Endodermal cell (in vitro differentiated cells): ENCODE data around the gene POLR3E. TPM values are rescaled to one million over a fixed set of nuclear protein-coding genes. Genes with fewer than 3 reads are reported as not detected.

ENCODE experiments used
- DNase-seq: peaks from one replicate; pipeline ENCODE4 v3.0.0-alpha.2; 2017
- H3K27ac ChIP-seq: 2 replicates; pipeline ENCODE4 v1.5.1; 2013; ENCODE audit warnings: mild to moderate bottlenecking, low read depth, low read length, moderate library complexity
- H3K27me3 ChIP-seq: 2 replicates; pipeline ENCODE4 v1.6.1; 2013; ENCODE audit warnings: mild to moderate bottlenecking, low read length, moderate library complexity; ENCODE audit not compliant: insufficient read depth, control insufficient read depth, poor library complexity, severe bottlenecking
- H3K36me3 ChIP-seq: 2 replicates; pipeline ENCODE4 v1.7.0; 2013; ENCODE audit warnings: mild to moderate bottlenecking, low read length, moderate library complexity; ENCODE audit not compliant: control insufficient read depth, insufficient read depth
- H3K4me1 ChIP-seq: one replicate; pipeline ENCODE4 v1.7.0; 2013; ENCODE audit warnings: low read length; ENCODE audit not compliant: control insufficient read depth, insufficient read depth
- H3K4me3 ChIP-seq: 2 replicates; pipeline ENCODE4 v1.5.1; 2013; ENCODE audit warnings: mild to moderate bottlenecking, low read length, moderate library complexity
- H3K9ac ChIP-seq: 2 replicates; pipeline ENCODE4 v1.6.1; 2013; ENCODE audit warnings: mild to moderate bottlenecking, low read length, moderate library complexity; ENCODE audit not compliant: poor library complexity, severe bottlenecking; ENCODE audit errors: extremely low read depth
- H3K9me3 ChIP-seq: 2 replicates; pipeline ENCODE4 v1.6.1; 2013; ENCODE audit warnings: mild to moderate bottlenecking, low read length, moderate library complexity; ENCODE audit not compliant: control insufficient read depth
- H3K27ac Mint-ChIP-seq: 2 replicates; pipeline ENCODE4 v1.8.0; 2020; ENCODE audit warnings: mixed read lengths
- H3K27me3 Mint-ChIP-seq: 2 replicates; pipeline ENCODE4 v1.8.0; 2021; ENCODE audit warnings: mild to moderate bottlenecking, mixed read lengths; ENCODE audit not compliant: insufficient read depth
- H3K36me3 Mint-ChIP-seq: 2 replicates; pipeline ENCODE4 v1.8.0; 2020; ENCODE audit warnings: low read depth, mixed read lengths
- H3K4me1 Mint-ChIP-seq: 2 replicates; pipeline ENCODE4 v1.8.0; 2020; ENCODE audit warnings: mixed read lengths
- H3K4me3 Mint-ChIP-seq: 2 replicates; pipeline ENCODE4 v1.8.0; 2020; ENCODE audit warnings: mild to moderate bottlenecking, moderate library complexity, mixed read lengths
- H3K9me3 Mint-ChIP-seq: 2 replicates; pipeline ENCODE4 v1.8.0; 2020; ENCODE audit warnings: mild to moderate bottlenecking, mixed read lengths
- WGBS, 2 experiments: methylation state at CpG; one replicate each; pipeline versions ENCODE4 v1.1.5 to v1.1.7; 2013; ENCODE audit warnings: missing lambda C conversion rate in 2 of 2, mixed read lengths in 1 of 2; ENCODE audit not compliant: insufficient coverage in 1 of 2, insufficient read length in 1 of 2; 5-methylcytosine and 5-hydroxymethylcytosine counted together
- total RNA-seq, 2 donors: library from RNA; stranded (reverse); fragmentation: NEBNext Ultra II Directional in 1 of 2; extraction: Animal tissue kit (Norgen Biotek cat#: 25700) in 1 of 2; gene quantifications; 2 replicates in 1 of 2; 3 replicates in 1 of 2; pipeline ENCODE4 v1.2.1, GENCODE V29; 2021
- TF ChIP-seq, protein P1 (sequence below): fragments of 200-600 bp; sonication (generic); conservative IDR thresholded peaks from 2 replicates; pipeline ENCODE4 v1.5.0; 2021; ENCODE audit warnings: antibody characterized with exemption, mild to moderate bottlenecking

The POLR3E gene
- total RNA-seq, 2 donors from 2014 or later = 73.1 to 73.6 TPM

DNA sequence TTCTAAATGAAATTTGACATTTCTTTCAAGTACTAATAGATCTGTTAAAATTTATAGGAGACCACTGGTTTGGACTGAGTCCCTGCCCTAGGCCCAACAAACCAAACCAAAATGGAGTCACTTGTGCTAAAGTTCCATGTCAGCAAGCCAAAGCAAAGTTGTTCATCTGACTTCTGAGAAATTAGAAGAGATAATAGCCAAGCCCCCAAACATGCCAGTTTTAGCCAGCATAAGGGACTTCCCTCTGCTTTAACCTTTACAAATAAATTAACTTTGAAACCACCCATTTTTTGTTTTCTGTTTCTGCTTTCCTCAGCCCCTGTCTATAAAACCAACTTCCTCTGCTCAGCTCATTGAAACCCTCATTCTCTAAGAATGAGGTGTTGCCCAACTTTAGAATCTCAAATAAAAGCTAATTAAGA, 58.3 kb downstream of the POLR3E start:
- Mint-ChIP-seq H3K27me3 (no peaks in the 10 kb centered on the region), H3K9me3 (peaks cover 7% of the 10 kb centered on the region), H3K27ac (no peak overlapping the region), H3K4me3 (no peak overlapping the region), H3K4me1 (peaks cover 33% of the 10 kb centered on the region), H3K36me3 (peaks cover 22% of the 10 kb centered on the region)
- DNase-seq = no peak
- H3K9ac ChIP-seq = no peak overlapping the region
- H3K36me3 ChIP-seq = peaks cover 48% of the 10 kb centered on the region
- H3K27me3 ChIP-seq = no peaks in the 10 kb centered on the region
- peaks cover 6% of the 10 kb centered on the region for H3K9me3 ChIP-seq
- peaks cover 11% of the 10 kb centered on the region for H3K4me1 ChIP-seq
- H3K27ac ChIP-seq = no peak overlapping the region
- no peak overlapping the region for H3K4me3 ChIP-seq
- TF ChIP-seq, protein P1, sequence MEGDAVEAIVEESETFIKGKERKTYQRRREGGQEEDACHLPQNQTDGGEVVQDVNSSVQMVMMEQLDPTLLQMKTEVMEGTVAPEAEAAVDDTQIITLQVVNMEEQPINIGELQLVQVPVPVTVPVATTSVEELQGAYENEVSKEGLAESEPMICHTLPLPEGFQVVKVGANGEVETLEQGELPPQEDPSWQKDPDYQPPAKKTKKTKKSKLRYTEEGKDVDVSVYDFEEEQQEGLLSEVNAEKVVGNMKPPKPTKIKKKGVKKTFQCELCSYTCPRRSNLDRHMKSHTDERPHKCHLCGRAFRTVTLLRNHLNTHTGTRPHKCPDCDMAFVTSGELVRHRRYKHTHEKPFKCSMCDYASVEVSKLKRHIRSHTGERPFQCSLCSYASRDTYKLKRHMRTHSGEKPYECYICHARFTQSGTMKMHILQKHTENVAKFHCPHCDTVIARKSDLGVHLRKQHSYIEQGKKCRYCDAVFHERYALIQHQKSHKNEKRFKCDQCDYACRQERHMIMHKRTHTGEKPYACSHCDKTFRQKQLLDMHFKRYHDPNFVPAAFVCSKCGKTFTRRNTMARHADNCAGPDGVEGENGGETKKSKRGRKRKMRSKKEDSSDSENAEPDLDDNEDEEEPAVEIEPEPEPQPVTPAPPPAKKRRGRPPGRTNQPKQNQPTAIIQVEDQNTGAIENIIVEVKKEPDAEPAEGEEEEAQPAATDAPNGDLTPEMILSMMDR = no peak

DNA sequence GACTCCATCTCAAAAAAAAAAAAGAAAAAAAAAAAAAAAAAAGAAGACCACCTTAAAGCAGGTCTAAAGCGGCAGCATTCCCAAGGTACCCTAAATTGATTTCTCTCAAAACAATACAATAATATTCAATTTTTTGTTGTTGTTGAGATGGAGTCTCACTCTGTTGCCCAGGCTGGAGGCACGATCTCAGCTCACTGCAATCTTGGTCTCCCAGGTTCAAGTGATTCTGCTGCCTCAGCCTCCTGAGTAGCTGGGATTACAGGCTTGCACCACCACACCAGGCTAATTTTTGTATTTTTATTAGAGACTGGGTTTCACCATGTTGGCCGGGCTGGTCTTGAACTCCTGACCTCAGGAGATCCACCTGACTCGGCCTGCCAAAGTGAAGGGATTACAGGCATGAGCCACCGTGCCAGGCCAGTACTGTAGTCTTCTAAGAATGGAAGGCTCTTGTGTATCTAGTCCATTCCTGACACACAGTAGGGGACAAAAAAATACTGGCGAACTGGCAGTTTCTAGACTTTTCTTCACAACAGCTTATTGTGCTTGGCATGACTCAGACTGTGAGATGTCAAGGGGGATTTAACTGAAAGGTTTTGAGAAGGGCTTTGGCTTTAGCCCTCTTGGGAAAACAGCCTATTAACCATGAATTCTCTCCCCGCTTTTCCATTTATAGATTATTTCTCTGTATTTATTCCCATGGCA, 59.9 kb downstream of the POLR3E start:
- H3K36me3 Mint-ChIP-seq = peaks cover 7% of the 10 kb centered on the region
- WGBS, 2 experiments = 95 to 100% methylated on average over 2 to 6 of the region's 7 CpGs
- no peak for DNase-seq
- peaks cover 40% of the 10 kb centered on the region for H3K4me1 Mint-ChIP-seq
- TF ChIP-seq, protein P1 = no peak
- H3K9me3 Mint-ChIP-seq = peaks cover 1% of the 10 kb centered on the region
- H3K9ac ChIP-seq = no peak overlapping the region
- no peaks in the 10 kb centered on the region for H3K27me3 ChIP-seq
- H3K4me3 Mint-ChIP-seq = no peak overlapping the region
- H3K9me3 ChIP-seq = peaks cover under 1% of the 10 kb centered on the region
- no peak overlapping the region for H3K27ac ChIP-seq
- peaks cover 11% of the 10 kb centered on the region for H3K4me1 ChIP-seq
- no peak overlapping the region for H3K27ac Mint-ChIP-seq
- no peak overlapping the region for H3K4me3 ChIP-seq
- no peaks in the 10 kb centered on the region for H3K27me3 Mint-ChIP-seq
- H3K36me3 ChIP-seq = peaks cover 41% of the 10 kb centered on the region

DNA sequence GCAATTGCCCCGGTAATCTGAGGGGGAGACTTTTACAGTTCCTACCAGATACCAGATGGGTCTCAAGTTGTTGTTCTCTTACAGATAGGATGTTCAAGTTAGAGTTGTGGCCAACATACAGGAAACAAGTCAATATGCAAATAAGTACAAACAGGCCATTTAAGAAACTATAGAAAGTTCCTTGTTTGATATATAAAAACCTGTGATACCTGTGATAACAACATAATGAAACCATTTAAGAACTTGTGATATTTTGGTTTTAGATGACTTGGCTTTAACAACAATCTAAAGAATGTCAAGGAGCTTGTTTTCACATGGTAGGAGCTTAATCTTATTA, 60.4 kb downstream of the POLR3E start:
- no peak overlapping the region for H3K4me3 Mint-ChIP-seq

More for the DNA sequence above, 60.4 kb downstream of the POLR3E start:
- 92 to 100% methylated on average over 1 of the region's 1 CpG for WGBS, 2 experiments
- H3K36me3 ChIP-seq = peaks cover 41% of the 10 kb centered on the region
- no peaks in the 10 kb centered on the region for H3K27me3 Mint-ChIP-seq
- no peak overlapping the region for H3K4me3 ChIP-seq
- no peaks in the 10 kb centered on the region for H3K27me3 ChIP-seq
- H3K9me3 ChIP-seq = peaks cover 6% of the 10 kb centered on the region
- TF ChIP-seq, protein P1 = no peak
- no peak overlapping the region for H3K27ac ChIP-seq
- peaks cover 7% of the 10 kb centered on the region for H3K36me3 Mint-ChIP-seq
- DNase-seq = no peak
- no peak overlapping the region for H3K27ac Mint-ChIP-seq
- no peaks in the 10 kb centered on the region for H3K9me3 Mint-ChIP-seq
- peaks cover 38% of the 10 kb centered on the region for H3K4me1 Mint-ChIP-seq
- H3K4me1 ChIP-seq = peaks cover 11% of the 10 kb centered on the region
- H3K9ac ChIP-seq = no peak overlapping the region
